Mesothelial cell of epicardium (in vitro differentiated cells): ENCODE measurements around the gene CPNE1. TPM values are rescaled to one million over a fixed set of nuclear protein-coding genes. Genes with fewer than 3 reads are reported as not detected.

Source experiments
- DNase-seq, 2 experiments: peaks; one replicate each; pipeline ENCODE4 v3.0.0; 2021; ENCODE audit warnings: low spot score in 2 of 2; ENCODE audit not compliant: unreplicated experiment in 2 of 2
- H3K27ac Mint-ChIP-seq: 2 replicates; pipeline ENCODE4 v1.8.0; 2021; ENCODE audit warnings: mixed read lengths
- H3K27me3 Mint-ChIP-seq: 2 replicates; pipeline ENCODE4 v1.8.0; 2021; ENCODE audit warnings: low read depth, mixed read lengths
- H3K36me3 Mint-ChIP-seq: 2 replicates; pipeline ENCODE4 v1.8.0; 2021; ENCODE audit warnings: mixed read lengths
- H3K4me1 Mint-ChIP-seq: 2 replicates; pipeline ENCODE4 v1.8.0; 2021; ENCODE audit warnings: mixed read lengths
- H3K4me3 Mint-ChIP-seq: 2 replicates; pipeline ENCODE4 v1.8.0; 2021; ENCODE audit warnings: mild to moderate bottlenecking, moderate library complexity, mixed read lengths
- H3K9me3 Mint-ChIP-seq: 2 replicates; pipeline ENCODE4 v1.8.0; 2021; ENCODE audit warnings: mixed read lengths
- total RNA-seq: library from RNA; stranded (reverse); gene quantifications from 3 replicates; pipeline ENCODE4 v1.2.1, GENCODE V29; 2021
- TF ChIP-seq, protein P1 (sequence below): fragments of 200-600 bp; sonication (generic); IDR thresholded peaks from one replicate; pipeline ENCODE4 v1.5.0; 2021; ENCODE audit warnings: antibody characterized with exemption; ENCODE audit not compliant: unreplicated experiment

Gene CPNE1
- total RNA-seq, 1 donor from 2014 or later = 246 TPM

DNA sequence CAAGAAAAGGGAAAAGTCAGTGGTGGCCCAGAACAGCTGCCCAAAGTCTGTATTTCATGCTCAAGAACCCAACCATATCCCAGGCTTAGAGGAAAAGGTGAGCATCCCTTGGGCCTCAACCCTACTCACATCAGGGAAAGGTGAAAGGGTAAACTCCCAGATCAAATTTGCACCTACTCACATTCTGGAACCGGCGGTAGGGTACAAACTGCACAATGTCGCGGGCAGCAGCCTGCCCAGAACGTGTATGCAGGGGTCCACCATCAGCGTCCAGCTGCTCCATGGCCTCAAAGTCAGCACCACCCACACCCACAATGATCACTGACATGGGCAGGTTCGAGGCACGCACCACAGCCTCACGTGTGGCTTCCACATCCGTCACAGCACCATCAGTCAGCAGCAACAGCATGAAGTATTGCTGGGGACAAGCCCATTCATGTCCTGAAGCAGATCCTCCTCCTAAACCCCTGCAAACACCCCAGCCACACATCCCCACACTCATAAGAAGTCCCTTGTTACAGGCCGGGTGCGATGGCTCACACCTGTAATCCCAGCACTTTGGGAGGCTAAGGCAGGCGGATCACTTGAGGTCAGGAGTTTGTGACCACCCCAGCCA, 38.2 kb downstream of the CPNE1 start:
- Mint-ChIP-seq H3K27me3 (no peaks in the 10 kb centered on the region), H3K27ac (no peak overlapping the region), H3K36me3 (peaks cover 41% of the 10 kb centered on the region), H3K4me1 (no peaks in the 10 kb centered on the region), H3K4me3 (no peak overlapping the region), H3K9me3 (no peaks in the 10 kb centered on the region)
- TF ChIP-seq, protein P1, sequence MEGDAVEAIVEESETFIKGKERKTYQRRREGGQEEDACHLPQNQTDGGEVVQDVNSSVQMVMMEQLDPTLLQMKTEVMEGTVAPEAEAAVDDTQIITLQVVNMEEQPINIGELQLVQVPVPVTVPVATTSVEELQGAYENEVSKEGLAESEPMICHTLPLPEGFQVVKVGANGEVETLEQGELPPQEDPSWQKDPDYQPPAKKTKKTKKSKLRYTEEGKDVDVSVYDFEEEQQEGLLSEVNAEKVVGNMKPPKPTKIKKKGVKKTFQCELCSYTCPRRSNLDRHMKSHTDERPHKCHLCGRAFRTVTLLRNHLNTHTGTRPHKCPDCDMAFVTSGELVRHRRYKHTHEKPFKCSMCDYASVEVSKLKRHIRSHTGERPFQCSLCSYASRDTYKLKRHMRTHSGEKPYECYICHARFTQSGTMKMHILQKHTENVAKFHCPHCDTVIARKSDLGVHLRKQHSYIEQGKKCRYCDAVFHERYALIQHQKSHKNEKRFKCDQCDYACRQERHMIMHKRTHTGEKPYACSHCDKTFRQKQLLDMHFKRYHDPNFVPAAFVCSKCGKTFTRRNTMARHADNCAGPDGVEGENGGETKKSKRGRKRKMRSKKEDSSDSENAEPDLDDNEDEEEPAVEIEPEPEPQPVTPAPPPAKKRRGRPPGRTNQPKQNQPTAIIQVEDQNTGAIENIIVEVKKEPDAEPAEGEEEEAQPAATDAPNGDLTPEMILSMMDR = no peak
- DNase-seq = no peak

GRCh38 chr20:35625584-35626385, 38.9 kb downstream of the CPNE1 start:
- no peak for DNase-seq
- TF ChIP-seq, protein P1 = no peak
- H3K27ac Mint-ChIP-seq = no peak overlapping the region
- H3K4me3 Mint-ChIP-seq = no peak overlapping the region
- no peaks in the 10 kb centered on the region for H3K9me3 Mint-ChIP-seq
- H3K27me3 Mint-ChIP-seq = no peaks in the 10 kb centered on the region
- H3K36me3 Mint-ChIP-seq = peaks cover 43% of the 10 kb centered on the region
- H3K4me1 Mint-ChIP-seq = no peaks in the 10 kb centered on the region

DNA sequence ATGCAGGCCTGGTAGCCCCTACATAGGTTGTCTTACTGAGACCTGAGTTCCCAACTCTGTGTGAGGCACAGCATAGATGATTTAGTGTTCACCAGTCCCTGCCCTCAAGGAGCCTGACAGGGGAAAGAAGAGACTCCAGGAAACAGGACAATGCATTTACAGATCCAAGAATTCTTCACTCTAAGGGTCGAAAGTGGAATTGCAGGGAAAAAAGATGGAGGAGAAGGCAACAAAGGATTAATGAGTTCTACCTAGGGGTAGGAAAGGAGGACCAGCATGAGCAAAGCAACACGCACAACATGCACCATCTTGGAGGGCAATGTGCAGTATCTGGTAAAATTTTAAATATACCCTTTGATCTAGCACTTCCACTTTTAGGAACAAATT, 43.1 kb downstream of the CPNE1 start:
- Mint-ChIP-seq H3K27ac (no peak overlapping the region), H3K4me1 (peaks cover 18% of the 10 kb centered on the region), H3K9me3 (no peaks in the 10 kb centered on the region), H3K27me3 (peaks cover 7% of the 10 kb centered on the region), H3K36me3 (peaks cover 19% of the 10 kb centered on the region), H3K4me3 (no peak overlapping the region)
- no peak for DNase-seq
- TF ChIP-seq, protein P1 = no peak

DNA sequence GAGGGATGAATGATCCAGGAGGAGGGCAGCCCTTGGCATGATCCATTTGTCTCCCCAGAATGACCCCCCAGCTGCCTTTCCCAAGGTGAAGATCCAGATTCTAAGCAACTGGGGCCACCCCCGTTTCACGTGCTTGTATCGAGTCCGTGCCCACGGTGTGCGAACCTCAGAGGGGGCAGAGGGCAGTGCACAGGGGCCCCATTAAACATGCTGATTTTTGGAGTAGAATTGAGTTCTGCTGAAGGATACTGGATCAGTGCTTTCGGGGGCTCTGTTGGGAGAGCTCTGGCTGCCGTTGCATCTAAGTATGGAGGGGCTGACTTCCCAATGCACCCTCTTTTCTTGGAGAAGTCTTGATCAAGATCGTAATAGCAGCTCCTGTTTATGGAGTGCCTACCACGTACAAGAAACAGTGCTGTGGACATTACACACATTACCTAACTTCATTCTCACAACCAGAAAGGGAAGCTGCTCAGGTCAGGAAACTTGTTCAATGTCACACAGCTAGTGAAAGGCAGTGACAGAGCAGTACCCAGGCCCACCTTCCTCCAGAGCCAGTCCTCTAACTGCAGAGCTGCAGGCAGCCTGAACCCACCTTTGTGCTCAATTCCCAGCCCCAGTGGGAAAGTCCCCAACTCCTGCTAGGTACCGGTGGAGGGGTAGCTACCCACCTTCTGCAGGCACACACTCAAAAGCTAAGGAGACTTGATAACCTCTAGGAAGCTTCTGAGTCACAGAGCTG, 43.7 kb downstream of the CPNE1 start:
- Mint-ChIP-seq H3K27ac (no peak overlapping the region), H3K4me3 (no peak overlapping the region), H3K9me3 (no peaks in the 10 kb centered on the region), H3K36me3 (peaks cover 13% of the 10 kb centered on the region), H3K4me1 (peaks cover 19% of the 10 kb centered on the region), H3K27me3 (peaks cover 8% of the 10 kb centered on the region)
- DNase-seq = no peak
- TF ChIP-seq, protein P1 = no peak

- TF ChIP-seq, protein P1 = no peak
- H3K4me1 Mint-ChIP-seq = peaks cover 23% of the 10 kb centered on the region
- H3K36me3 Mint-ChIP-seq = peaks cover 5% of the 10 kb centered on the region
- peak overlapping the region; percentile 76 for H3K4me3 Mint-ChIP-seq
- peak overlapping the region; percentile 39 for H3K27ac Mint-ChIP-seq
- no peaks in the 10 kb centered on the region for H3K9me3 Mint-ChIP-seq
- peak; percentile 52 to 76 for DNase-seq
- H3K27me3 Mint-ChIP-seq = peaks cover 8% of the 10 kb centered on the region
Measured at GRCh38 chr20:35619196-35620095, 45.3 kb downstream of the CPNE1 start.
